Measurements from ENCODE around the gene DPP4.

DPP4 gene

GRCh38 chr2:161947836-161948235 lies 126.2 kb downstream of the DPP4 start:
- DNase-seq, result no peak

- no peak for DNase-seq
These were observed 126.6 kb downstream of the DPP4 start for GRCh38 chr2:161947406-161947805.

- DNase-seq, result no peak
These were observed 127.4 kb downstream of the DPP4 start for GRCh38 chr2:161946489-161947107.

- no peak for DNase-seq
These were observed 131.0 kb downstream of the DPP4 start for GRCh38 chr2:161943011-161943410.
